Measurements from ENCODE around the gene CDK9.

DNA sequence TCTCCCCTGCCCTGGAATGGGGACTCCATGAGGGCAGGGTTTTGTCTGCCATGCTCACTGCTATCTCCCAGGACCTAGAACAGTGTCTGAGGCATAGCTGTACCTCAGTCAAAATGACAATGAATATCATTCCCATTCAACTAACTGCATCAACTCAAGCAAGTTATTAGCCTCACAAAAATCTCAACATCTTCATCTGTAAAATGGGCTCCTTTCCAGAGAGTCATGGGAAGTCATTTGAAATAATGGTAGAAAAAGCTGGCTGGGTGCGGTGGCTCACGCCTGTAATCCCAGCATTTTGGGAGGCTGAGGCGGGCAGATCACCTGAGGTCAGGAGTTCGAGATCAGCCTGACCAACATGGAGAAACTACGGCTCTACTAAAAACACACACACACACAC lies 16.7 kb upstream of the CDK9 start:
- TF ChIP-seq, protein P1, sequence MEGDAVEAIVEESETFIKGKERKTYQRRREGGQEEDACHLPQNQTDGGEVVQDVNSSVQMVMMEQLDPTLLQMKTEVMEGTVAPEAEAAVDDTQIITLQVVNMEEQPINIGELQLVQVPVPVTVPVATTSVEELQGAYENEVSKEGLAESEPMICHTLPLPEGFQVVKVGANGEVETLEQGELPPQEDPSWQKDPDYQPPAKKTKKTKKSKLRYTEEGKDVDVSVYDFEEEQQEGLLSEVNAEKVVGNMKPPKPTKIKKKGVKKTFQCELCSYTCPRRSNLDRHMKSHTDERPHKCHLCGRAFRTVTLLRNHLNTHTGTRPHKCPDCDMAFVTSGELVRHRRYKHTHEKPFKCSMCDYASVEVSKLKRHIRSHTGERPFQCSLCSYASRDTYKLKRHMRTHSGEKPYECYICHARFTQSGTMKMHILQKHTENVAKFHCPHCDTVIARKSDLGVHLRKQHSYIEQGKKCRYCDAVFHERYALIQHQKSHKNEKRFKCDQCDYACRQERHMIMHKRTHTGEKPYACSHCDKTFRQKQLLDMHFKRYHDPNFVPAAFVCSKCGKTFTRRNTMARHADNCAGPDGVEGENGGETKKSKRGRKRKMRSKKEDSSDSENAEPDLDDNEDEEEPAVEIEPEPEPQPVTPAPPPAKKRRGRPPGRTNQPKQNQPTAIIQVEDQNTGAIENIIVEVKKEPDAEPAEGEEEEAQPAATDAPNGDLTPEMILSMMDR (conservative IDR thresholded peaks at IDR 0.05; ENCODE audit: low read depth, low read length), result no peak
- TF ChIP-seq MXI1 (IDR thresholded peaks at IDR 0.05; ENCODE audit: borderline replicate concordance, low read depth, low read length), result no peak
- TF ChIP-seq, protein P2, sequence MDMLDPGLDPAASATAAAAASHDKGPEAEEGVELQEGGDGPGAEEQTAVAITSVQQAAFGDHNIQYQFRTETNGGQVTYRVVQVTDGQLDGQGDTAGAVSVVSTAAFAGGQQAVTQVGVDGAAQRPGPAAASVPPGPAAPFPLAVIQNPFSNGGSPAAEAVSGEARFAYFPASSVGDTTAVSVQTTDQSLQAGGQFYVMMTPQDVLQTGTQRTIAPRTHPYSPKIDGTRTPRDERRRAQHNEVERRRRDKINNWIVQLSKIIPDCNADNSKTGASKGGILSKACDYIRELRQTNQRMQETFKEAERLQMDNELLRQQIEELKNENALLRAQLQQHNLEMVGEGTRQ (IDR thresholded peaks at IDR 0.05; ENCODE audit: low read depth, low read length), result no peak
